Ovary (tissue), 9 donors: ENCODE data around the gene TCF7L1. TPM values are rescaled to one million over a fixed set of nuclear protein-coding genes. Genes with fewer than 3 reads are reported as not detected.

Experiments used
- DNase-seq, 5 donors: peaks; one replicate each; pipeline ENCODE4 v3.0.0-alpha.2; 2019 to 2020
- H3K27ac ChIP-seq, 2 donors: fragments of 200-600 bp; one replicate each; pipeline versions ENCODE4 v1.5.1 to v1.8.0; 2019 to 2022
- H3K27me3 ChIP-seq: fragments of 200-600 bp; one replicate; pipeline ENCODE4 v1.8.0; 2022
- H3K36me3 ChIP-seq: fragments of 200-600 bp; sonication (generic); one replicate; pipeline ENCODE4 v1.5.1; 2019
- H3K4me1 ChIP-seq: one replicate; pipeline ENCODE4 v1.8.1; 2013; ENCODE audit warnings: mild to moderate bottlenecking, moderate library complexity; ENCODE audit not compliant: insufficient read depth
- H3K4me3 ChIP-seq: fragments of 200-600 bp; sonication (generic); one replicate; pipeline ENCODE4 v1.5.1; 2017
- H3K9me3 ChIP-seq, 2 donors: fragments of 200-600 bp in 1 of 2; sonication (generic) in 1 of 2; one replicate each; pipeline versions ENCODE4 v1.5.1 to v1.8.1; 2013 to 2019; ENCODE audit warnings: mild to moderate bottlenecking in 1 of 2, moderate library complexity in 1 of 2
- CTCF ChIP-seq, 3 donors: fragments of 450-650 bp in 2 of 3; fragments of 200-600 bp in 1 of 3; IDR thresholded peaks; one replicate each; pipeline versions ENCODE4 v1.5.1 to v1.8.0; 2016 to 2022; ENCODE audit warnings: antibody characterized with exemption in 3 of 3, mild to moderate bottlenecking in 1 of 3
- EP300 ChIP-seq: sonication (generic); formaldehyde crosslinking; IDR thresholded peaks from one replicate; pipeline ENCODE4 v1.6.1; 2017; ENCODE audit warnings: antibody characterized with exemption
- POLR2A ChIP-seq: fragments of 450-650 bp; IDR thresholded peaks from one replicate; pipeline ENCODE4 v1.6.1; 2017; ENCODE audit warnings: antibody characterized with exemption, mild to moderate bottlenecking, moderate library complexity
- WGBS, 3 donors: extraction: QIAGEN DNeasy Blood & Tissue Kit in 1 of 3; methylation state at CpG; one replicate each; pipeline versions ENCODE4 v1.1.5 to v1.1.7; 2013 to 2017; 5-methylcytosine and 5-hydroxymethylcytosine counted together
- intact Hi-C, 4 donors: fragments of 100-400 bp; cut with DNase I; formaldehyde crosslinking; loops; one replicate each; pipeline versions ENCODE4 v1.11.0 to v1.15.1; 2022 to 2023
- polyA plus RNA-seq, 2 donors: library from polyadenylated mRNA; stranded (reverse); fragments of 200-250 nt in 1 of 2; fragments of 350-450 nt in 1 of 2; fragmentation: Illumina TruSeq in 1 of 2; extraction: RNeasy Lipid Tissue Mini Kit (QIAGEN cat#74804) in 1 of 2; gene quantifications; one replicate each; pipeline ENCODE4 v1.2.3, GENCODE V29; 2013 to 2014
- total RNA-seq, 7 donors: library from RNA; depleted of rRNA in 2 of 7; stranded (reverse); fragments of >200 nt in 2 of 7; fragmentation: NEBNext Ultra II Directional in 3 of 7; extraction: Animal tissue kit (Norgen Biotek cat#: 25700) in 3 of 7; gene quantifications; one replicate each; pipeline versions ENCODE4 v1.1.0 to v1.2.4, GENCODE V29; 2016 to 2023
- donor health status: DM: no; HTN: no; CAD: no; lungs with moderate emphysema.
- donor health status: DM: no; HTN: no; CAD: no.
- donor health status: Bipolar disorder and iron deficiency.
- donor health status: DM: yes; HTN: yes; CAD: no.
- donor health status: DM: no; HTN: no; CAD: no.
- donor health status: DM: yes; HTN: yes; CAD: no.

TCF7L1 gene
- total and polyA plus RNA-seq, 9 donors = 5.2 to 29.8 (median 23.9) TPM

DNA sequence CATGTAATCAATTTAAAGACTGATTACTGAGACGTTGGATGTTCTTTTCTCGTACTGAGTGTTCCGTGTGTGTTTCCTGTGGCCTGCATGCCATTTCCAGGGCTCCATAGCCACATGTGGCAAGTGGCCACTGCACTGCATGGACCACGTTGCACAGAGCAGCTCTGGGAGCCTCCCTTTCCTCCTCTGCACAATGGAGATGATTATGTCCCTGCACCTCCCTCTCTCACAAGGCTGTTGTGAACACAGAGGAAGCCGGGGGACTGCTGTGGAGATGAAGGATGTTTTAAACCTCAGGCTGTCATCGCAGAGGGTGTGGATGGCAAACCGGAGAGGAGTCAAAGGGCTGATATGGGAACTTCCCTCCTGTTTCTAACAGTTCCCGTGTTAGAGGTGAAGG lies 106.9 kb downstream of the TCF7L1 start:
- intact Hi-C loops = no loop called here
- WGBS, 3 donors = 55 to 64% (median 64%) methylated on average over 8 of the region's 8 CpGs
- no peak overlapping the region for H3K4me3 ChIP-seq
- H3K27me3 ChIP-seq = no peaks in the 10 kb centered on the region
- DNase-seq = no peak
- no peak overlapping the region for H3K27ac ChIP-seq
- TF ChIP-seq EP300 (no peak), CTCF (IDR thresholded peaks at IDR 0.05) (no peak), POLR2A (no peak)
- H3K4me1 ChIP-seq = peaks cover 4% of the 10 kb centered on the region
- no peaks in the 10 kb centered on the region for H3K36me3 ChIP-seq
- H3K9me3 ChIP-seq = no peaks in the 10 kb centered on the region

- Histone ChIP-seq H3K36me3 (no peaks in the 10 kb centered on the region), H3K4me3 (no peak overlapping the region), H3K27me3 (no peaks in the 10 kb centered on the region), H3K9me3 (no peaks in the 10 kb centered on the region), H3K27ac (no peak overlapping the region), H3K4me1 (peaks cover 4% of the 10 kb centered on the region)
- no peak for DNase-seq
- TF ChIP-seq CTCF (IDR thresholded peaks at IDR 0.05) = no peak
- TF ChIP-seq POLR2A = no peak
- TF ChIP-seq EP300 = no peak
- 85 to 90% (median 89%) methylated on average over 7 of the region's 7 CpGs for WGBS, 3 donors
- intact Hi-C loops = no loop called here
Measured at GRCh38 chr2:85242321-85242720, 109.1 kb downstream of the TCF7L1 start.

DNA sequence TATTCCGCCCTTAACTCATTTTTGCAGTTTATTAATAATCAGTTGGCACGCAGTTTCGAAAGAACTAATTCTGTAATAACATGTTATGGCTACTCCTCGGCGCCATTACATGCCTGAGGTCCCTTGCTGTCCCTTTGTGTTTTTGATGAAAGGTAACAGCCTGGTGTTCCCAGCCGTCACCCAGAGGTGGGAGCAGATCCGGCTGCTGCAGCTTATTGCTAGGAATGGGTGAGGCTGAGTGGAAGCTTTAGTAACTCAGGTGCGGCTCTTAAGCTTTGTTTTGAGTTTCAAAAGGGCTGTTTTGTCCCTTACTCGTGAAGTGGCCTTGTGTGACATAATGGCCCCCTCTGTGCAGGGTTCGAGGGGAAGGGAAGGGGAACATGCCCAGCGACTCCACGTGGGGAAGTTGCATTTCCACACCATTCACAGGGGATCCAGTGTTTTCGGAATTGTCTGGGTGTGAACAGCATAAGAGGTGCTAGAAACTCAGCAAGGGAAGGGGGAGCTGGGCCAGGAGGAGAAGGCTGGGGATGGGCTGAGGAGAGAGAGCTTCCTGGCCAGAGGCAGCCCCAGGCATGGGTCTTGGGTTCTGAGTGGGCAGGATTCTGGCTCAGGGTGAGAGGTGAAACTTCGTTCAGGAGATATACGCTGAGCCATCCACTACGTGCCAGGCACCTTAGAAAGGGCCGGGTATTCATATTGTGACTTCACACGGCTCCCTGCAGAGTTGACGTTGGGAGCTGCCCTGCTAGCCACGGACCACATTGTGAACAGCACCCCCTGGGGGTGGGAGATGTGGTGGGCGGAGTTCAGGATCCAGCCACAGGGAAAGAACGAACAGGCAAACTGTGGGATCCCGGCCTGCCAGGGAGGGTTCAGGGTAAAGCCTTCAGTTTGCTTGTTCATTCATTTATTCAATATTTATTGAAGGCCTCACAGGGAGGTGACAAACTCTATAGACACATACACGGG lies 110.2 kb downstream of the TCF7L1 start:
- Histone ChIP-seq H3K36me3 (no peaks in the 10 kb centered on the region), H3K9me3 (no peaks in the 10 kb centered on the region), H3K4me1 (peaks cover 9% of the 10 kb centered on the region), H3K27ac (no peak overlapping the region), H3K27me3 (no peaks in the 10 kb centered on the region), H3K4me3 (no peak overlapping the region)
- no peak for TF ChIP-seq EP300
- intact Hi-C loops = no loop called here
- DNase-seq = peak in 1 of 5 donors; percentile 56
- 75 to 78% (median 76%) methylated on average over 24 of the region's 24 CpGs for WGBS, 3 donors

DNA sequence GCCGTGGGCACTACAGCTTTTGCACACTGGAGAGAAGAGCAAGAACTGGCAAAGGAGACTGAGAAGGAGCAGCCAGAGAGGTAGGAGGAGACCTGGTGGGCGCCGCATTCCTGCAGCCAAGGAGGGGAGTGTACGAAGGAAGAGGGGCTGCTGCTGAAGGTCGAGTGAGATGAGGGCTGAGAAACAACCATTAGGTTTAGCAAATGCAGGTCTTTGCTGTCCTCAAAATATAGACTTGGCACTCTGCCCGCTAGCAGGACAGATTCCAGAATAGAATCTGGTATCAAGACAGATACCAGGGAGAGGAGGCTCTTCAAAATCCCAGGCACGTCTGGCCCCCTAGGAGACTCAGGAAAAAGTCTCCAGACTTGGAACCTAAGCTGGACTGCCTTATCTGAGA lies 111.6 kb downstream of the TCF7L1 start:
- no peak overlapping the region for H3K4me3 ChIP-seq
- no peaks in the 10 kb centered on the region for H3K36me3 ChIP-seq
- 36 to 53% (median 40%) methylated on average over 7 of the region's 7 CpGs for WGBS, 3 donors
- no peak for DNase-seq
- no peaks in the 10 kb centered on the region for H3K9me3 ChIP-seq
- no peaks in the 10 kb centered on the region for H3K27me3 ChIP-seq
- intact Hi-C loops = no loop called here
- TF ChIP-seq POLR2A (no peak), EP300 (no peak), CTCF (IDR thresholded peaks at IDR 0.05) (no peak)
- peaks cover 15% of the 10 kb centered on the region for H3K4me1 ChIP-seq
- H3K27ac ChIP-seq = no peak overlapping the region

DNA sequence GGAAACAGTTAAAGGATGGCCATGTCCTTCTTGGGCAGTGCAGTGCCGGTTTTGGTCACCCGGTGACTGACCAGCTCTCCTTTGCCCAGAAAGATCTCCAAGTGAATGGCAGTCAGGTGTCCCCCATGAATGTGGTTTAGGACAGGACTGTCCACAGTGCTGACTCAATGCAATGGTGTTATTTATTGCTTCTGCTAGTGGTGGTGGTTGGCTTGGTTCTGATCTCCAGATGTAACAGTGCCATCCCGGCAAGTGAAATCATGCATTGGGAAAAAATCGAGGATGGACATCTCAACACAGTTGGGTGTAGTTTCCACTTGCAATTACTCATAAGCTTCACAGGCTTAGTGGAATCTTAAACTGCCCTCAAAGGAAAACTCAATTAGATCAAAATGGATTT lies 112.7 kb downstream of the TCF7L1 start:
- peaks cover 17% of the 10 kb centered on the region for H3K4me1 ChIP-seq
- 89 to 97% (median 95%) methylated on average over 4 of the region's 4 CpGs for WGBS, 3 donors
- no peak overlapping the region for H3K27ac ChIP-seq
- intact Hi-C loops = no loop called here
- H3K4me3 ChIP-seq = no peak overlapping the region
- TF ChIP-seq POLR2A (no peak), CTCF (IDR thresholded peaks at IDR 0.05) (no peak), EP300 (no peak)
- H3K9me3 ChIP-seq = no peaks in the 10 kb centered on the region
- H3K36me3 ChIP-seq = no peaks in the 10 kb centered on the region
- H3K27me3 ChIP-seq = no peaks in the 10 kb centered on the region
- no peak for DNase-seq
